CD14-positive monocyte (primary cell): Measurements from ENCODE around the gene PRLR. TPM values are rescaled to one million over a fixed set of nuclear protein-coding genes. Genes with fewer than 3 reads are reported as not detected.

ENCODE experiments used
- DNase-seq, 3 donors: peaks; one replicate each; pipeline ENCODE4 v3.0.0-alpha.2; 2011 to 2022
- H2AFZ ChIP-seq: 2 replicates; pipeline ENCODE4 v1.6.0; 2012; ENCODE audit warnings: mild to moderate bottlenecking, low read depth, low read length, inconsistent platforms; ENCODE audit not compliant: insufficient read depth, poor library complexity, severe bottlenecking
- H3K27ac ChIP-seq, 2 donors: 1 replicate in 1 of 2; 2 replicates in 1 of 2; pipeline ENCODE4 v1.5.1; 2012 to 2013; ENCODE audit warnings: low read length in 2 of 2, control low read depth in 1 of 2, inconsistent platforms in 1 of 2, low read depth in 1 of 2, mild to moderate bottlenecking in 1 of 2
- H3K27me3 ChIP-seq, 2 donors: one replicate each; pipeline versions ENCODE4 v1.6.0 to v1.6.1; 2011 to 2013; ENCODE audit warnings: low read length in 2 of 2; ENCODE audit not compliant: control insufficient read depth in 2 of 2, insufficient read depth in 2 of 2
- H3K36me3 ChIP-seq, 2 donors: replicated peaks in 1 of 2; 1 replicate in 1 of 2; 2 replicates in 1 of 2; pipeline versions ENCODE4 v1.5.1 to v1.6.1; 2012 to 2013; ENCODE audit warnings: low read length in 2 of 2, control low read depth in 1 of 2, inconsistent platforms in 1 of 2, mild to moderate bottlenecking in 1 of 2; ENCODE audit not compliant: insufficient read depth in 2 of 2, control insufficient read depth in 1 of 2
- H3K4me1 ChIP-seq, 2 donors: 1 replicate in 1 of 2; 2 replicates in 1 of 2; pipeline versions ENCODE4 v1.5.1 to v1.6.1; 2012 to 2013; ENCODE audit warnings: low read length in 2 of 2, control low read depth in 1 of 2, inconsistent platforms in 1 of 2, mild to moderate bottlenecking in 1 of 2, moderate library complexity in 1 of 2; ENCODE audit not compliant: insufficient read depth in 2 of 2, control insufficient read depth in 1 of 2
- H3K4me2 ChIP-seq: replicated peaks from 2 replicates; pipeline ENCODE3; 2012; ENCODE audit warnings: low read length, moderate library complexity, mild to moderate bottlenecking; ENCODE audit not compliant: poor library complexity, severe bottlenecking; ENCODE audit errors: extremely low read depth
- H3K4me3 ChIP-seq, 3 experiments: fragments of 200-600 bp in 1 of 3; sonication (generic) in 1 of 3; replicated peaks in 1 of 3; 1 replicate in 2 of 3; 2 replicates in 1 of 3; pipeline ENCODE4 v1.5.1; 2011 to 2013; ENCODE audit warnings: low read length in 3 of 3, mild to moderate bottlenecking in 3 of 3, control low read depth in 2 of 3, low read depth in 2 of 3, inconsistent platforms in 1 of 3, moderate library complexity in 1 of 3
- H3K79me2 ChIP-seq: 2 replicates; pipeline ENCODE4 v1.6.0; 2012; ENCODE audit warnings: mild to moderate bottlenecking, control low read depth, inconsistent platforms, low read length, moderate library complexity; ENCODE audit not compliant: insufficient read depth
- H3K9ac ChIP-seq: 2 replicates; pipeline ENCODE4 v1.6.0; 2017; ENCODE audit warnings: low read length, mild to moderate bottlenecking; ENCODE audit not compliant: insufficient read depth, poor library complexity, severe bottlenecking
- H3K9me3 ChIP-seq, 2 donors: replicated peaks in 1 of 2; 1 replicate in 1 of 2; 2 replicates in 1 of 2; pipeline versions ENCODE4 v1.5.1 to v1.6.1; 2012 to 2013; ENCODE audit warnings: low read length in 2 of 2, control low read depth in 1 of 2; ENCODE audit not compliant: control insufficient read depth in 1 of 2, insufficient read depth in 1 of 2
- H4K20me1 ChIP-seq: 2 replicates; pipeline ENCODE4 v1.6.0; 2012; ENCODE audit warnings: mild to moderate bottlenecking, low read length, control low read depth, moderate library complexity; ENCODE audit not compliant: insufficient read depth
- H3K27ac Mint-ChIP-seq, 7 donors: one replicate each; pipeline ENCODE4 v1.8.0; 2020; ENCODE audit warnings: mild to moderate bottlenecking in 7 of 7, mixed read lengths in 7 of 7, moderate library complexity in 6 of 7, inconsistent platforms in 2 of 7
- H3K27me3 Mint-ChIP-seq, 3 donors: one replicate each; pipeline ENCODE4 v1.8.0; 2021 to 2022; ENCODE audit warnings: low read depth in 3 of 3, mild to moderate bottlenecking in 3 of 3, mixed read lengths in 3 of 3, moderate library complexity in 3 of 3, inconsistent platforms in 1 of 3
- H3K36me3 Mint-ChIP-seq, 2 donors: one replicate each; pipeline ENCODE4 v1.8.0; 2020; ENCODE audit warnings: mixed read lengths in 2 of 2, inconsistent platforms in 1 of 2, mild to moderate bottlenecking in 1 of 2
- H3K4me1 Mint-ChIP-seq: one replicate; pipeline ENCODE4 v1.8.0; 2020; ENCODE audit warnings: mild to moderate bottlenecking, mixed read lengths
- H3K4me3 Mint-ChIP-seq, 2 donors: one replicate each; pipeline ENCODE4 v1.8.0; 2020; ENCODE audit warnings: mild to moderate bottlenecking in 2 of 2, mixed read lengths in 2 of 2, moderate library complexity in 1 of 2
- H3K9me3 Mint-ChIP-seq, 7 donors: one replicate each; pipeline ENCODE4 v1.8.0; 2020 to 2022; ENCODE audit warnings: mixed read lengths in 7 of 7, mild to moderate bottlenecking in 6 of 7, moderate library complexity in 6 of 7, inconsistent platforms in 2 of 7
- WGBS: methylation state at CpG from one replicate; pipeline ENCODE4 v1.1.5; 2013; ENCODE audit warnings: missing lambda C conversion rate; ENCODE audit not compliant: insufficient coverage; 5-methylcytosine and 5-hydroxymethylcytosine counted together
- intact Hi-C, 2 donors: fragments of 100-400 bp; cut with micrococcal nuclease; formaldehyde crosslinking; loops; one replicate each; pipeline versions ENCODE4 v1.15.0 to v1.15.1; 2023
- polyA plus RNA-seq, 3 donors: library from polyadenylated mRNA; depleted of rRNA in 1 of 3; unstranded in 2 of 3; stranded (reverse) in 1 of 3; fragments of 300-500 nt in 2 of 3; fragments of >200 nt in 1 of 3; fragmentation: Illumina TruSeq in 2 of 3; gene quantifications; 1 replicate in 2 of 3; 2 replicates in 1 of 3; pipeline ENCODE4 v1.2.3, GENCODE V29; 2012 to 2021
- TF ChIP-seq, protein P1 (sequence below): fragments of 200-600 bp; IDR thresholded peaks from one replicate; pipeline ENCODE4 v1.8.0; 2022; ENCODE audit warnings: antibody characterized with exemption, mild to moderate bottlenecking

PRLR gene
- polyA plus RNA-seq, 3 donors: 0.12 to 1.7 (median 0.88) TPM

DNA sequence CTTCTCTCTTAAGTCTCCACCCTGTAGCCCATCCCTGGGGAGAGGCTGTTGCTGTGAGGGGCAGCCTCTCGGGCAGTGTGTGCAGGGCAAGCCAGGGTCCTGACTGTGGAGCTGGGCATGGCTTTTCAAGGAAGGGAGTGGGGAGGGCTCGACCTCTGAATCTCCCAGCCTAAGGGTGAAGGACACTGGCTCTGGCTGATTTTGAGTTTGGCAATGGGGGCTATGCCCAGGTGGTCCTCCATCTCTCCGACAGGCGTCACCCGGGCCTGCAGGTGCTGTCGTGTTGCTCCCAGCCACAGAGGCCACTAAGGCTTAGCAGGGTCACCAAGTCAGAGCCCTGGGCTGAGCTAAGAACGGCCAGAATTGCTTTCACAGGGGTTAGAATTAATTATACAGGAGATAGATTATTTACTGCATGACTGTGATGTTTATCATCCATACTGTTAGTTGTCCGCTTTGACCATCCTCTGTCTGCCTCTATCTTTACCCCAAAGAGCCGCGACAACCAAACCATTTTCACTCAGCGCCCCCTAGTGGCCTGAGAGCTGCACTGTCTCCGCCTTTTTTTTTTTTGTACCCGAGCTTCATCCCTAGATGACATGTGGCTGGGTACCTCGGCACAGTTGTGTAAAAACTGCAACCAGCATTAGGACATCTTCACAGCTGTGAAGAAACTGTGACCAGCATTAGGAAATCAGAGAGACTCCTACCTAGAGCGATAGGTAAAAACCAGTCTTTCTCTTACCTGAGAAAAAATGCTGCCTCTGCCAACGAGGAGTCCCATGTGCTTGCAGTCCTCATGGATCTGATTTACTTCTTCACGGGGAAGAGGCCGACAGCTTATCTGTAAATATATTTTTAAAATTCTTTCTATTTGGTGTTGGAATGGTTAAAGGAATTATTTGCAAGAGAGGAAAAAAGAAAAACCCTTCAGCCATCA lies 227.0 kb downstream of the PRLR start:
- Mint-ChIP-seq H3K36me3 (no peaks in the 10 kb centered on the region), H3K4me3 (no peak overlapping the region), H3K27ac (no peak overlapping the region), H3K27me3 (peaks cover 4 to 15% (median 12%) of the 10 kb centered on the region in 3 donors), H3K9me3 (peaks cover 0 to 6% (median 2%) of the 10 kb centered on the region in 7 donors), H3K4me1 (no peaks in the 10 kb centered on the region)
- intact Hi-C loops: no loop called here
- H2AFZ ChIP-seq: no peak overlapping the region
- no peaks in the 10 kb centered on the region for H4K20me1 ChIP-seq
- peak; percentile 5 to 31 (median 29) for DNase-seq
- no peak overlapping the region for H3K27ac ChIP-seq
- H3K9me3 ChIP-seq: no peaks in the 10 kb centered on the region
- WGBS: 56% methylated on average over 9 of the region's 18 CpGs
- no peaks in the 10 kb centered on the region for H3K36me3 ChIP-seq
- H3K27me3 ChIP-seq: no peaks in the 10 kb centered on the region
- no peak overlapping the region for H3K4me2 ChIP-seq
- H3K4me1 ChIP-seq: no peaks in the 10 kb centered on the region
- no peak overlapping the region for H3K4me3 ChIP-seq
- H3K79me2 ChIP-seq: no peaks in the 10 kb centered on the region
- no peak overlapping the region for H3K9ac ChIP-seq
- TF ChIP-seq, protein P1, sequence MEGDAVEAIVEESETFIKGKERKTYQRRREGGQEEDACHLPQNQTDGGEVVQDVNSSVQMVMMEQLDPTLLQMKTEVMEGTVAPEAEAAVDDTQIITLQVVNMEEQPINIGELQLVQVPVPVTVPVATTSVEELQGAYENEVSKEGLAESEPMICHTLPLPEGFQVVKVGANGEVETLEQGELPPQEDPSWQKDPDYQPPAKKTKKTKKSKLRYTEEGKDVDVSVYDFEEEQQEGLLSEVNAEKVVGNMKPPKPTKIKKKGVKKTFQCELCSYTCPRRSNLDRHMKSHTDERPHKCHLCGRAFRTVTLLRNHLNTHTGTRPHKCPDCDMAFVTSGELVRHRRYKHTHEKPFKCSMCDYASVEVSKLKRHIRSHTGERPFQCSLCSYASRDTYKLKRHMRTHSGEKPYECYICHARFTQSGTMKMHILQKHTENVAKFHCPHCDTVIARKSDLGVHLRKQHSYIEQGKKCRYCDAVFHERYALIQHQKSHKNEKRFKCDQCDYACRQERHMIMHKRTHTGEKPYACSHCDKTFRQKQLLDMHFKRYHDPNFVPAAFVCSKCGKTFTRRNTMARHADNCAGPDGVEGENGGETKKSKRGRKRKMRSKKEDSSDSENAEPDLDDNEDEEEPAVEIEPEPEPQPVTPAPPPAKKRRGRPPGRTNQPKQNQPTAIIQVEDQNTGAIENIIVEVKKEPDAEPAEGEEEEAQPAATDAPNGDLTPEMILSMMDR: peak; percentile 90

DNA sequence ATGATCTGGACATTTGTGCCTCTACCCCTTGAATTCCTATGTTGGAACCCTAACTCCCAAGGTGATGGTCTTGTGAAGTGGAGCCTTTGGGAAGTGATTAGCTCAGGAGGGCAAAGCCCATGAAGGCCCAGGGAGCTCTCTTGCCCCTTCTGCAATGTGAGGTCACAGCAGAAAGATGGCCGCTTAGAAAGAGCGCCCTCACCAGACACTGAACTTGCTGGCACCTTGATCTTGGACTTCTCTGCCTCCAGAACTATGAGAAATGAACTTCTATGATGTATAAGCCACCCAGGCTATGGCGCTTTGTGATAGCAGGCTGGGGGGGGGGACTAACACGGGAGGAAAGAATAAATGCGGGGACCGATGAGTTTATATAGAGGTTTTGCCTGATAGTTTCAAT lies 227.8 kb downstream of the PRLR start:
- TF ChIP-seq, protein P1: no peak
- no peak overlapping the region for H3K4me3 Mint-ChIP-seq
- Histone ChIP-seq H3K79me2 (no peaks in the 10 kb centered on the region), H3K27ac (no peak overlapping the region), H2AFZ (no peak overlapping the region), H3K9ac (no peak overlapping the region), H3K9me3 (no peaks in the 10 kb centered on the region), H4K20me1 (no peaks in the 10 kb centered on the region), H3K4me2 (no peak overlapping the region), H3K4me3 (no peak overlapping the region), H3K27me3 (no peaks in the 10 kb centered on the region), H3K36me3 (no peaks in the 10 kb centered on the region), H3K4me1 (no peaks in the 10 kb centered on the region)
- 96% methylated on average over 6 of the region's 6 CpGs for WGBS
- no peaks in the 10 kb centered on the region for H3K4me1 Mint-ChIP-seq
- H3K27me3 Mint-ChIP-seq: peaks cover 4 to 16% (median 15%) of the 10 kb centered on the region in 3 donors
- peaks cover 0 to 5% (median 0%) of the 10 kb centered on the region in 7 donors for H3K9me3 Mint-ChIP-seq
- intact Hi-C loops: no loop called here
- no peak overlapping the region for H3K27ac Mint-ChIP-seq
- no peak for DNase-seq
- H3K36me3 Mint-ChIP-seq: no peaks in the 10 kb centered on the region
